HepG2 (cell line): Measurements from ENCODE around the gene UBAC1. TPM values are rescaled to one million over a fixed set of nuclear protein-coding genes. Genes with fewer than 3 reads are reported as not detected.

ENCODE experiments used
- CREB1 ChIP-seq, 2 experiments: fragments of 450-650 bp in 1 of 2; IDR thresholded peaks; 2 replicates each; pipeline ENCODE4 v1.6.1; 2016 to 2017; ENCODE audit warnings: control low read depth in 1 of 2, mild to moderate bottlenecking in 1 of 2, missing compliant biosample characterization in 1 of 2, missing genetic modification characterization in 1 of 2
- HMG20B ChIP-seq: conservative IDR thresholded peaks from 2 replicates; pipeline ENCODE4 v1.6.1; 2016; ENCODE audit warnings: missing genetic modification reagents, missing compliant biosample characterization
- HOXA5 ChIP-seq: sonication (generic); formaldehyde crosslinking; IDR thresholded peaks from 2 replicates; pipeline ENCODE4 v1.4.0; 2020; ENCODE audit warnings: missing genetic modification reagents
- MBNL3 ChIP-seq: fragments of 250-450 bp; sonication (Bioruptor Pico); conservative IDR thresholded peaks from 2 replicates; pipeline ENCODE4 v1.8.0; 2022; ENCODE audit warnings: mild to moderate bottlenecking, inconsistent platforms
- MIXL1 ChIP-seq: IDR thresholded peaks from 2 replicates; pipeline ENCODE4 v1.6.1; 2016
- NR2F6 ChIP-seq, 2 experiments: IDR thresholded peaks; 2 replicates each; pipeline ENCODE4 v1.6.1; 2016; ENCODE audit warnings: antibody characterized with exemption in 1 of 2, mild to moderate bottlenecking in 1 of 2
- PREB ChIP-seq: sonication (generic); formaldehyde crosslinking; IDR thresholded peaks from 2 replicates; pipeline ENCODE4 v1.4.0; 2020; ENCODE audit warnings: missing genetic modification reagents
- SNAPC4 ChIP-seq: sonication (generic); formaldehyde crosslinking; IDR thresholded peaks from 2 replicates; pipeline ENCODE4 v1.4.0; 2020; ENCODE audit warnings: mild to moderate bottlenecking, missing genetic modification reagents
- XRCC5 ChIP-seq: fragments of 200-400 bp; formaldehyde crosslinking; optimal IDR thresholded peaks from 2 replicates; pipeline ENCODE3; 2017; ENCODE audit warnings: mild to moderate bottlenecking, low read length
- ZNF317 ChIP-seq: sonication (generic); formaldehyde crosslinking; IDR thresholded peaks from 2 replicates; pipeline ENCODE4 v1.5.0; 2020; ENCODE audit warnings: mild to moderate bottlenecking, missing genetic modification reagents
- ZNF549 ChIP-seq: sonication (generic); formaldehyde crosslinking; IDR thresholded peaks from 2 replicates; pipeline ENCODE4 v1.5.0; 2020; ENCODE audit warnings: missing genetic modification reagents
- ZNF577 ChIP-seq: sonication (generic); formaldehyde crosslinking; IDR thresholded peaks from 2 replicates; pipeline ENCODE4 v1.4.0; 2020; ENCODE audit warnings: mild to moderate bottlenecking, low read depth, missing genetic modification reagents, borderline replicate concordance
- ZNF660 ChIP-seq: sonication (generic); formaldehyde crosslinking; IDR thresholded peaks from 2 replicates; pipeline ENCODE4 v1.5.1; 2020; ENCODE audit warnings: mild to moderate bottlenecking, low read depth, missing genetic modification reagents, borderline replicate concordance
- ZNF746 ChIP-seq: sonication (generic); formaldehyde crosslinking; IDR thresholded peaks from 2 replicates; pipeline ENCODE4 v1.8.0; 2022; ENCODE audit warnings: mild to moderate bottlenecking, missing genetic modification reagents
- ZNF75D ChIP-seq: sonication (generic); formaldehyde crosslinking; IDR thresholded peaks from 2 replicates; pipeline ENCODE4 v1.8.1; 2023; ENCODE audit warnings: missing genetic modification reagents, mild to moderate bottlenecking, borderline replicate concordance
- ZNF770 ChIP-seq: sonication (generic); formaldehyde crosslinking; IDR thresholded peaks from 2 replicates; pipeline ENCODE4 v1.5.0; 2020; ENCODE audit warnings: mild to moderate bottlenecking, missing genetic modification reagents
- ZNF800 ChIP-seq: sonication (generic); formaldehyde crosslinking; IDR thresholded peaks from 2 replicates; pipeline ENCODE4 v1.4.0; 2020; ENCODE audit warnings: missing genetic modification reagents
- polyA plus RNA-seq, 8 experiments: library from polyadenylated mRNA; depleted of rRNA in 3 of 8; stranded (reverse) in 7 of 8; unstranded in 1 of 8; fragments of >200 nt; fragmentation: Illumina TruSeq in 4 of 8; extraction: Trizol in 4 of 8; gene quantifications; 2 replicates each; pipeline versions ENCODE4 v1.2.1 to v1.2.3, GENCODE V29; 2011 to 2016; ENCODE audit warnings: low read depth in 4 of 8, missing spikeins in 1 of 8, mixed read lengths in 1 of 8; ENCODE audit not compliant: insufficient read depth in 1 of 8
- total RNA-seq, 5 experiments: library from RNA; depleted of rRNA; stranded (reverse); fragments of >200 nt; fragmentation: Illumina TruSeq; extraction: Trizol; gene quantifications; 2 replicates each; pipeline ENCODE4 v1.2.3, GENCODE V29; 2016; ENCODE audit warnings: low read depth in 1 of 5

UBAC1 gene
- total and polyA plus RNA-seq, 2 of the 13 experiments (the other 11 are each of a cell fraction or from before 2014, with no cell fraction given): 32.2 to 34.1 TPM

- TF ChIP-seq SNAPC4 (CRISPR knock-in tag) (peak; percentile 77; the same call in 1 of the 2 replicates), XRCC5 (peak; percentile 89), MBNL3 (CRISPR knock-in tag) (no peak), ZNF75D (CRISPR knock-in tag) (no peak), ZNF800 (CRISPR knock-in tag) (0 out of 2 replicates have a peak, but pooled peaks have one; percentile 46), ZNF660 (0 out of 2 replicates have a peak, but pooled peaks have one; percentile 30), MIXL1 (CRISPR knock-in tag) (peak; percentile 52; the same call in 1 of the 2 replicates), ZNF549 (no peak), CREB1 (IDR thresholded peaks at IDR 0.05) (0 out of 2 replicates have a peak, but pooled peaks have one; percentile 48), CREB1 (CRISPR knock-in tag; IDR thresholded peaks at IDR 0.05) (no peak), PREB (no peak), NR2F6 (IDR thresholded peaks at IDR 0.05) (peak; percentile 79), NR2F6 (CRISPR knock-in tag; IDR thresholded peaks at IDR 0.05) (peak; percentile 87), HOXA5 (CRISPR knock-in tag) (no peak; the same call in 1 of the 2 replicates), HMG20B (CRISPR knock-in tag) (no peak), ZNF770 (CRISPR knock-in tag) (peak; percentile 49; the same call in 1 of the 2 replicates), ZNF317 (CRISPR knock-in tag) (peak; percentile 85), ZNF577 (no peak), ZNF746 (CRISPR knock-in tag) (peak; percentile 99)
Measured at GRCh38 chr9:135993765-135994500, 32.8 kb upstream of the UBAC1 start (continued).
